ENCODE results near the gene PTTG1IP.

Gene PTTG1IP

DNA sequence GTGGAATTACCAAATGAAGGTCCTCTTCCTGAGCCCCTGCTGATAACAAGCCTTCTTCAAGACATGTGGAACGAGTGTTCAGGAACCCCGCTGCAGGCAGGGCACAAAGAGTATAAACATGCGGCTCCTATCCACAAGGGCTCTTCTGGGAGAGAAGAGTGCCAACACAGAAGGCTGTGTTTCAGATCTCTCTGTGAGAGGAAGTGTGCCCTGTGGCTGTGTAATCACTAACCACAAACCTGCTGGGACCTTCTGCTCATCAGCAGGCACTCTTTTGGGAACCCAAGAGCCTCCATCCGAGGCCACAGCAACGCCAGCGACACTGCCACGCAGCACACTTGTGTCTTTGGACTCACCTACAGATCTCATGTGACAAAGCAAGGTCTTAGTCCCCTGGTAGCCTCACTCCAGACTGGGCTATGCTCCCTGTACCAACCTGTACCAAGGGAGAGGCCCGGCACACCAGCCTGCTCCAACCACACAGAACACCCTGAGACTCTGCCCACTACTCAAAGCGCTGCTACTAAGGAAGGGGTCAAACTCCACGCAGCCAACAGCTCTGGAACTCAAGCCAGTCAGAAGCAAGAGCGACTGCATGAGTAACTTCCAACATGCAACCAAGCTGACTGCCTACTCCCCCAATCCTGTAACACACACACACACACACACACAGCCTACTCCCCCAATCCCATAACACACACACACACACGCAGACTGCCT is 7.8 kb downstream of the PTTG1IP start:
- DNase-seq (ENCODE audit: low spot score), result peak; percentile 51

DNA sequence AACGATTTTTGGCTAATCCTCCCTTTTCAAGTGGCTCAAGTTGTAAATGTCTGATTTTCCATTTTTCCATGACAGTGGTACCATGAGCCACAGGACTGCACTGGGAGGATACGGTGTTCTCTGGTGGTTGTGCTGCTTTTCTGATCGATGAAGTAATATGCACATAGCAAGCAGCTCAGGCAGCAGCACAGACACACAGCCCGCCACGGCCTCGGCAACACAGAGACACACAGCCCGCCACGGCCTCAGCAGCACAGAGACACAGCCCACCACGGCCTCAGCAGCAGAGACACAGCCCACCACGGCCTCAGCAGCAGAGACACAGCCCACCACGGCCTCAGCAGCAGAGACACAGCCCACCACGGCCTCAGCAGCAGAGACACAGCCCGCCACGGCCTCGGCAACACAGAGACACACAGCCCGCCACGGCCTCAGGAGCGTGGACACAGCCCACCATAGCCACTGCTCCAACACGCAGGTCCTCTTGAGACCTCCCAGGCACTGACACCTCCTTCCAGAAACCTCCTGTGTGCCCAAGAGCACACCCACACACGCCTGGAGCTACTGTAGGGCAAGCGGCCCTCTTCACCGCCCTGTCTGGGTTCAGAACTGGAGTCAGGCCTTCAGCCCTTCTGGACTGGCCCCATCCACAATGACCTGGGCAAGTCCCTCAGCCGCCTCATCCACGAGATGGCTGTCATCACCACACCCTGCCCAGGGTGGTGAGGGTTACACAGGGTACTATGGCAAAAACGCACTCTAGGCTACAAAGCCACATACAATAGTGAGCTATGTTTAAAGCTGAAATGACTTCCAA is 10.4 kb downstream of the PTTG1IP start:
- no peak for DNase-seq (ENCODE audit: low spot score)

DNA sequence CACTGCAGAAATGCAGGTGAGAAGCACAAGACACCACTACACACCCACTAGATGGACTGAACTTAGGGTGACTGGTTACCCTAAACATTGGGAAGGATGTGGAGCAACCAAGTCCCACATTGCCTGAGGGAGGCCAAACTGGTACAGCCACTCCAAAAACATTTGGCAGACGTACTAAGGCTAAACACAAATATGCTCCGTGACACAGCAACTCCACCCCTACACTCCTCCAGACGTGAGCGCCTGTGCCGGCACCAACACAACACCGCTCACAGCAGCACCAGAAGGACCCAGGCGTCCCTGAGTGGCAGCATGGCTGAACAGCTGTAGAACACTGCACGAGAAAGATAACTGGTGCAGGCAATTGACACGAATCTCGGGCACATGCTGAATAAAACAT is 14.7 kb downstream of the PTTG1IP start:
- DNase-seq (ENCODE audit: low spot score), result no peak

- DNase-seq (ENCODE audit: low spot score), result no peak
Measured at GRCh38 chr21:44858291-44858690, 15.2 kb downstream of the PTTG1IP start.

DNA sequence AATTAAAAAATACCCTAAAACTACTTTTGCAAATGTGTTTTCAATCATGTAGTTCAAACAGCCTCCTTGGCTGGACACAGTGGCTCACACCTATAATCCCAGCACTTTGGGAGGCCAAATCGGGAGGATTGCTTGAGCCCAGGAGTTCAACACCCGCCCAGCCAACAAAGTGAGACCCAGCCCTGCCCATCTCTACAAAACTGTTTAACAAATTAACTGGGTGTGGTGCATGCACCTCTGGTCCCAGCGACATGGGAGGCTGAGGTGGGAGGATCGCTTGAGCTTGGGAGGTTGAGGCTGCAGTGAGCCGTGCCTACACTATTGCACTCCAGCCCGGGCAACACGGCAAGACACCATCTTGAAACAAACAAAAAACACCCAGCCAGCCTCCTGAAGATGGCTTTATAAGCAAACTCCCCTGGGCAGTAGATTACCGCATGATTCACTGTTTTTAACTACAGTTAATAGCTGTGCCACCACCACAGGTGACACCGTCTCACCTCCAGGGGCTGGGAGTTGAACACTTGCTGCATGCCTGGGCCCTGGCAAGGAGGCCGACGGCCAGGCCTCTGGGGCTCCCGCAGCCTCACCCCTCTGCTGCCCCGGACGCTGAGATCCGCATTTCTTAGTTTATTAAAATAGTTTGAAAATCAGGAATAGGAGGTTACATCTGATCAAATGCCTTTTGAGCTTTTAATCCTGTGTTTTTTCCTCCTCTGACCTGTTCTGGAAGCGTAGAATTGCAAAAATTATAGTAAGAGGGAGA is 16.2 kb downstream of the PTTG1IP start:
- no peak for DNase-seq (ENCODE audit: low spot score)

- DNase-seq (ENCODE audit: low spot score), result no peak
Measured at GRCh38 chr21:44856131-44856530, 17.4 kb downstream of the PTTG1IP start.

DNA sequence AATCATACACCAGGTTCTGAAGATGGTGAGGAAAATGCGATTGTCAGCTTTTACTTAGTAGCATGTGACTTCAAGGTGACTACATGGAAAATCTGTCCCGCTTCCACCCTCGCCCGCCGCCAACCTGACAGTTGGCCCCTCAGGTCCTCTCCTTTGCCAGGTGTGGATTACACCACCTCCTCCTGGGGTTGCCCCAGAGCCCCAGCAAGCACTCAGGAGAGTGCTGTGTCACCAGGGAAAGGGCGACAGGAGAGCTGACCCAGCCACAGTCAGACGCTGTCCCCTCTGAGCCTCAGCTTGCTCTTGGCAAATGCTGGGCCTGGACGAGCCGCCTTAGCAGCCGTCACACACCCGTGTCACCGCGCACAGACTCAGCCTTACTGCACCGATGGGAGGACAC is 17.9 kb downstream of the PTTG1IP start:
- DNase-seq (ENCODE audit: low spot score), result no peak

GRCh38 chr21:44854664-44855446 is 18.6 kb downstream of the PTTG1IP start:
- DNase-seq (ENCODE audit: low spot score), result no peak

DNA sequence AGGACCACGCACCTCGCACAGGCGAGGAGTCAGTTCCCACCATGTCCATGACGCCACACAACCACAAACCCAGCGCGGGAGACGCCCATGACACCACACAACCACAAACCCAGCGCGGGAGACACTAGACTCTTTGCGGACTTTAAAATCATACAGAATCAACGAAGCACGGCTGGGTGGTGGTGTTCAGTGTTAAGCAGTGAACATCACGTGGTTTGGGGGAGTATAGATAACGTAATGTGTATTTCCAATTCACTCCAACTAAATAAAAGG is 19.2 kb downstream of the PTTG1IP start:
- no peak for DNase-seq (ENCODE audit: low spot score)

DNA sequence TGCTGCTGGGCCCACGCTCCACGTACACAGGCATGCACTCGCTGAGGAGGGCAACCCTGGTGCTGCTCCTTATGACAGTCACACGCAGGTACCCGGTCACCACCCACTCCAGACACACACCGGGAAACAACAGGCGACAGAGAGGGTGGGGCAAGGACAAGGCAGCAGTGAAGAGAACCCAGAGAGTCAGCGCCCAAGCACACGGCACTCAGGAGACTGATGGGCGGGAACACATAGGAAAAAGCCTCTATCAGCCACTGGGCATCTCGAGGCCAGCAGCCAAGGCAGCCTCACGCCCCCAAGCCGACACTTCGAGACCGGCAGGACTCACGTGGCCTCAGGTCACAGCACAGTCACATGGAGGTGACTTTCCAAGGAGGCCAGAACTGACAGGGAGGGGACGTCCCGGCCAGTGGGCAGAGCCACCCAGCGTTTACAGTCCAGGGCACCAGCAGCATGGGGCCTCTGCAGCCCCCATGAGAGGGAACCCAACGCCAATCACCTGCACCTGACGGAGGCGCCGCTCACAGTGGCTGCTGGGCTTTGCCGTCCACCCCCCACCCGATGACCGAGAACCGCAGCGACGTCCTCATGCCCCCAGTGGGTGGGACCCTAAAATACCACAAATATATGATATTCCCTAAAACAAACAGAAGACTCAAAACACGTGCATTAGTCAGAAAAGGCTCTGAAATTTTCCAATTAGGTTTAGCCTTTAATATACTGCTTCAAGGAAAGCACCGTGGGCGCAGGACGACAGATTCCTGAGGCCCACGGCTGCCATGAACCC is 19.7 kb downstream of the PTTG1IP start:
- DNase-seq (ENCODE audit: low spot score), result no peak

- DNase-seq (ENCODE audit: low spot score), result no peak
Measured at GRCh38 chr21:44850905-44851657, 22.4 kb downstream of the PTTG1IP start.

DNA sequence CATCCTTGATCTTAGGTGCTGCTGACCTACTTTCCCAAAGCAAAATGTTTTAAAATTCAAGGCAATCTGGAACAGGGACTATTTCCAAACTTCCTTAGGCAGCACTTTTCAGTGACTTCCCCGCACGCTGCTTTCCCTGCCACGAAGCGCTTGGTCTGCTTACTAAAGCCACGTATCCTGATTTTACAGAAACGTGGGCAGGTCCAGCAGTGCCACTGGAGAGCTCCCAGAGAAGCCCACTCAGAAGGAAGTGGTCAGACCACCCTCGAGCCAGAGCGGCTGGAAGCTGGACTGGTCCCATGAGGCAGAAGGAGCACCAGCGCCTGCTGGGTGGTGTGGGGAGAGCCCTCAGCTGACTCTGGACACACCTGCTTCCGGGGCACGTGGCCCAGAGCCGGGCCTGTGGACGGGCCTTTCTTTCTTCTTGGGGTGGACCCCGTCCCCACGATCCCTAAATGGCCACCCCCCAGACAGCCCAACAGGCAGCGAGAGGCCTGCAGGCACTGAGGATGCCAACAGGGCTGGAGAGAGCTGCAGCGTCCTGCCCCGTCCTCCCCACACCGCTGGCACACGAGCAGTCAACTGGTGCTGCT is 23.2 kb downstream of the PTTG1IP start:
- no peak for DNase-seq (ENCODE audit: low spot score)

DNA sequence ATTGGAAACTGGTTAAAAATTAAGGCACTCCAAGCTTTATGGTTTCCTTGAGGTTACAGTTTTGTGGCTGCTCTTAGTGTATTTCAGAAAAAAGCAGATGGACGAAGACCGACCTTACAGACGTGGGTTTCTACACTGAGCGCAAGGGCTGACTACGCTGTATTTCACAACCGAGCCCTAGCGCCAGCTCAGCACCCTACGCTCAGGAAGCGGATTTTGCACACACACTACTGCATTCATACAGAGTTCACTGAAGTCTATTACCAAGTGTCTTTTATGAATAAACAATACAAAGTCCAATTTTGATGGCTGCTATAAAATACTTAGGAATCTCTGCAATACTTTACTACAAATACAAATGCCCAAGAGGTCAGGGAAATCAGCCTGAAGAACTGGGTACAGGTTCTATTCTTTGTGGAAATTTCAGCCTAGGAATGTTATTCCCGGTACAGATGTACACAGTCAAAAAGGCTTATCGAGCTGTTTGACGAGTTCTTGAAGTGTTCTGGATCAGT is 23.8 kb downstream of the PTTG1IP start:
- DNase-seq (ENCODE audit: low spot score), result no peak

GRCh38 chr21:44848821-44849521 is 24.5 kb downstream of the PTTG1IP start:
- DNase-seq (ENCODE audit: low spot score), result no peak

DNA sequence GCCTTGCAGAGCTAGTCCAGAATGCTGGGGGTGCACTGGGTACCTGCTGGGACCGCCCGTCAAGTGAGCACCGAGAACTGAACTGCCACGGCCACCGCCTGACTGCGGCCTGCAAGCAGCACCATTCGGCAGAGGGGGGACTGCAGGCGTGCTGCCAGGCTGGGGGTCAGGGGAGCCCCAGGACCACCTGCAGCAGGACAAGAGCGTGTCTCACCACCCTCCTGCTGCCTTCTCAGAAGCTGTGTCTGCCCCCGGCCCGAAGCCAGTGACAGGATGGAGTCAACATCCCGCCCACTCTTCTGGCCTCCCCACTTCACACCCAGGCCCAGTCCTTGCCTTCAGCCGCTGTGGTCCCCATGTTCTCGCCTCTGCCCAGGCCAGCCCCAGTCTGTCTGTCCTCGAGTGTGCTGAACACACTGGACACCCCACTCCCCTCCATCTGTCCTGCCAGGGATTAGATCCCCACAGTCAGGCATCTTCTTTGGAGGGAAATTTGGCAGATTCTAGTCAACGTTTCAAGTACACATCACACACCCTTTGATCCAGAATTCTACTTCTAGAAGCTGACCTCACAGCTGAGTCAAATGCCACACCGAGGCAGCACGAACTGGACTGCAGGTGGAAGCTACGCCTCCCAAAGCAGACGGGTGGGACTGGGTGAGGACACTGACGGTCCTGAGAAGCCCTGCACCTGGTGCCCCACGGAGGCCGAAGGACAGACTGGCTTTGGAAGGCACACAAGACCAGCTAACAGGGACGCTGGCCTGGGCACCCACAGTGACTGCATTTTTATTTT is 26.0 kb downstream of the PTTG1IP start:
- no peak for DNase-seq (ENCODE audit: low spot score)

DNA sequence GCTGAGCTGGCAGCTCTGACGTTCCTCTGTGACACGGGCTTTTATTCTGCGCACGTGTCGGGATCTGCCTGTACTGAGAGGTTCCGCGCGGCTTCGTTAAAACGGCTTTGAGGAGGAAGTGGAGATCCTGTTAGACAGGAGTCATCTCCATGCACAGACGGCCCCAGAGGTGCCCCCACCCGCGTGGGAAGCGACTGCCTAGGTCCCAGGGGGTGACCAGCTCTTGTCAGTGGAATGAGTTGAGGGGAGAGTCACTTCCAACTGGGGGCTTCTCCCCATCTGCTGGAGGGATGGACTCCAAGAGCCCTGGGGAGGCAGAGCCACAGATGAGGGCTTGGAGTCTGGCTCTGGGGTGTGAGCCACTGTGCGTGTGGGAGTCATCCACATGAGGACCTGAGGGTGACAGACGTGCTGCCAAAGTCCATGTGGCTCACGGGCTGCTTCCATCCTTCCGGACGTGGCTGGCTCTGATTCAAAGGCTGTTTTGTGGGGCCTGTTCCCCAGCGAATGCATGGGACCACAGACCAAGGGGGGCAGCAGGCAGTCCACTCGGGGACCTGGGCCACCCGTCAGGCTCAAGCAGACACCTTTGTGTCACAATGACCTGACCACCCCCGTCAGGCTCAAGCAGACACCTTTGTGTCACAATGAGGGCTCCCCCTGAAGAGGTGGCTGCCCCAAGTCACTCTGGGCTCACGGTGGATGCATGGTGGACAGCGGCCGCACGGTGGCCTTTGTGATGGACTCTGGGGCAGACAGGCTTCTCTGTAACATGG is 26.8 kb downstream of the PTTG1IP start:
- peak; percentile 26 for DNase-seq (ENCODE audit: low spot score)

GRCh38 chr21:44846224-44846484 is 27.3 kb downstream of the PTTG1IP start:
- DNase-seq (ENCODE audit: low spot score), result no peak

Data from activated CD4-positive, alpha-beta T cell treated with anti-CD3 and anti-CD28 coated beads, Interleukin-2, Interleukin-4, amounts not matched to agents 100 ng/mL and 50 ng/mL, durations not matched to agents 16 hours and 8 hours (primary cell).